Ishikawa (cell line): ENCODE results near the gene GRIK1.

Experiments used
- CEBPB ChIP-seq: IDR thresholded peaks from 2 replicates; pipeline ENCODE4 v1.6.1; 2012
- CREB1 ChIP-seq: IDR thresholded peaks from 2 replicates; pipeline ENCODE4 v1.6.1; 2012; ENCODE audit warnings: low read depth
- EGR1 ChIP-seq: IDR thresholded peaks from 2 replicates; pipeline ENCODE4 v1.6.1; 2012
- EP300 ChIP-seq: IDR thresholded peaks from 2 replicates; pipeline ENCODE4 v1.6.1; 2012; ENCODE audit warnings: borderline replicate concordance
- FOXM1 ChIP-seq: IDR thresholded peaks from 2 replicates; pipeline ENCODE4 v1.6.1; 2012; ENCODE audit warnings: low read depth, borderline replicate concordance
- MAX ChIP-seq: IDR thresholded peaks from 2 replicates; pipeline ENCODE4 v1.6.1; 2012
- NFIC ChIP-seq: IDR thresholded peaks from 2 replicates; pipeline ENCODE4 v1.6.1; 2012
- RAD21 ChIP-seq: IDR thresholded peaks from 2 replicates; pipeline ENCODE4 v1.6.1; 2012; ENCODE audit warnings: low read depth
- REST ChIP-seq: IDR thresholded peaks from 2 replicates; pipeline ENCODE4 v1.6.1; 2012; ENCODE audit warnings: low read depth, mild to moderate bottlenecking
- TAF1 ChIP-seq: IDR thresholded peaks from 2 replicates; pipeline ENCODE4 v1.6.1; 2012; ENCODE audit warnings: low read depth, mild to moderate bottlenecking
- TCF12 ChIP-seq: IDR thresholded peaks from 2 replicates; pipeline ENCODE4 v1.6.1; 2012; ENCODE audit warnings: low read depth
- TEAD4 ChIP-seq: IDR thresholded peaks from 2 replicates; pipeline ENCODE4 v1.6.1; 2012
- USF1 ChIP-seq: IDR thresholded peaks from 2 replicates; pipeline ENCODE4 v1.6.1; 2012
- YY1 ChIP-seq: IDR thresholded peaks from 2 replicates; pipeline ENCODE4 v1.6.1; 2012; ENCODE audit warnings: low read depth
- ZBTB7A ChIP-seq: IDR thresholded peaks from 2 replicates; pipeline ENCODE4 v1.6.1; 2012; ENCODE audit warnings: low read depth

Gene GRIK1

GRCh38 chr21:29953072-29953471 lies 13.3 kb upstream of the GRIK1 start:
- no peak for TF ChIP-seq TEAD4
- no peak for TF ChIP-seq CEBPB
- no peak for TF ChIP-seq CREB1
- no peak for TF ChIP-seq ZBTB7A

- no peak for TF ChIP-seq RAD21
- no peak for TF ChIP-seq ZBTB7A
- no peak for TF ChIP-seq MAX
- no peak for TF ChIP-seq CEBPB
- no peak for TF ChIP-seq FOXM1
- no peak for TF ChIP-seq YY1
- TF ChIP-seq EP300: no peak
- no peak for TF ChIP-seq TCF12
- no peak for TF ChIP-seq USF1
- TF ChIP-seq TAF1: no peak
- TF ChIP-seq TEAD4: no peak
- no peak for TF ChIP-seq EGR1
- no peak for TF ChIP-seq NFIC
Measured at GRCh38 chr21:29951911-29952310, 12.1 kb upstream of the GRIK1 start.

- no peak for TF ChIP-seq EP300
- no peak for TF ChIP-seq NFIC
- no peak for TF ChIP-seq TEAD4
- no peak for TF ChIP-seq RAD21
- TF ChIP-seq REST: no peak
- TF ChIP-seq FOXM1: no peak
- TF ChIP-seq CEBPB: no peak
- TF ChIP-seq ZBTB7A: no peak
- no peak for TF ChIP-seq YY1
Measured at GRCh38 chr21:29949991-29950390, 10.2 kb upstream of the GRIK1 start.

- TF ChIP-seq CREB1 (no peak), EGR1 (no peak), REST (no peak), NFIC (no peak), USF1 (no peak), TAF1 (no peak)
Measured at GRCh38 chr21:29947119-29947518, 7.3 kb upstream of the GRIK1 start.

GRCh38 chr21:29943885-29944284 lies 4.1 kb upstream of the GRIK1 start:
- no peak for TF ChIP-seq ZBTB7A
- no peak for TF ChIP-seq EGR1
- TF ChIP-seq TEAD4: no peak
- TF ChIP-seq CREB1: no peak
- no peak for TF ChIP-seq EP300
- no peak for TF ChIP-seq MAX
- TF ChIP-seq RAD21: no peak
- TF ChIP-seq USF1: no peak
- TF ChIP-seq YY1: no peak
- no peak for TF ChIP-seq TAF1

GRCh38 chr21:29942034-29942433 lies 2.2 kb upstream of the GRIK1 start:
- no peak for TF ChIP-seq USF1

- TF ChIP-seq CEBPB (no peak), FOXM1 (no peak), TCF12 (no peak), TAF1 (no peak), MAX (no peak), NFIC (no peak), TEAD4 (no peak)
Measured at GRCh38 chr21:29940991-29941390, 1.2 kb upstream of the GRIK1 start.
